GM23338 (cell line): ENCODE results near the gene CDC16. TPM values are rescaled to one million over a fixed set of nuclear protein-coding genes. Genes with fewer than 3 reads are reported as not detected.

ENCODE experiments used
- ATAC-seq: fragments of 200-7000 bp; cut with Tn5 transposase; 3 replicates; pipeline ENCODE4 v1.9.1; 2020
- DNase-seq: peaks from one replicate; pipeline ENCODE4 v3.0.0-alpha.2; 2015; ENCODE audit warnings: low spot score
- H2AFZ ChIP-seq: fragments of 200-600 bp; sonication (generic); 2 replicates; pipeline ENCODE4 v1.8.0; 2016; ENCODE audit warnings: antibody characterized with exemption, mild to moderate bottlenecking, moderate library complexity
- H3F3A ChIP-seq: fragments of 200-600 bp; sonication (generic); replicated peaks from 2 replicates; pipeline ENCODE4 v1.8.0; 2017; ENCODE audit warnings: antibody characterized with exemption, mixed run types, low read depth
- H3K27ac ChIP-seq: fragments of 200-600 bp; sonication (generic); 2 replicates; pipeline ENCODE4 v1.6.1; 2016; ENCODE audit warnings: low read depth
- H3K27me3 ChIP-seq: fragments of 200-600 bp; sonication (generic); 2 replicates; pipeline ENCODE4 v1.8.0; 2016; ENCODE audit warnings: mild to moderate bottlenecking, mixed run types, moderate library complexity; ENCODE audit not compliant: insufficient read depth
- H3K36me3 ChIP-seq: fragments of 200-600 bp; sonication (generic); 2 replicates; pipeline ENCODE4 v1.8.0; 2016; ENCODE audit warnings: mild to moderate bottlenecking; ENCODE audit not compliant: insufficient read depth
- H3K4me1 ChIP-seq: fragments of 200-600 bp; sonication (generic); 2 replicates; pipeline ENCODE4 v1.8.0; 2016; ENCODE audit warnings: mild to moderate bottlenecking, moderate library complexity; ENCODE audit not compliant: insufficient read depth
- H3K4me2 ChIP-seq: fragments of 200-600 bp; sonication (generic); 2 replicates; pipeline ENCODE4 v1.7.1; 2017; ENCODE audit warnings: mixed run types
- H3K4me3 ChIP-seq: fragments of 200-600 bp; sonication (generic); 2 replicates; pipeline ENCODE4 v1.6.1; 2016; ENCODE audit warnings: mixed run types
- H3K79me2 ChIP-seq: fragments of 200-600 bp; sonication (generic); replicated peaks from 2 replicates; pipeline ENCODE4 v1.8.0; 2017; ENCODE audit warnings: mild to moderate bottlenecking; ENCODE audit not compliant: insufficient read depth
- H3K9me2 ChIP-seq: fragments of 200-600 bp; sonication (generic); 2 replicates; pipeline ENCODE4 v1.8.0; 2017; ENCODE audit not compliant: insufficient read depth
- H4K20me1 ChIP-seq: fragments of 200-600 bp; sonication (generic); replicated peaks from 2 replicates; pipeline ENCODE4 v1.8.0; 2017; ENCODE audit warnings: mild to moderate bottlenecking; ENCODE audit not compliant: insufficient read depth
- H3K27ac Mint-ChIP-seq: 2 replicates; pipeline ENCODE4 v1.8.0; 2020; ENCODE audit warnings: inconsistent platforms, mild to moderate bottlenecking, moderate library complexity, mixed read lengths
- H3K27me3 Mint-ChIP-seq: 3 replicates; pipeline ENCODE4 v1.8.0; 2022; ENCODE audit warnings: low read depth, mild to moderate bottlenecking, moderate library complexity, mixed read lengths, inconsistent platforms; ENCODE audit not compliant: insufficient read depth, poor library complexity
- H3K36me3 Mint-ChIP-seq: 3 replicates; pipeline ENCODE4 v1.8.0; 2021; ENCODE audit warnings: low read depth, mild to moderate bottlenecking, inconsistent platforms, moderate library complexity, mixed read lengths
- H3K4me1 Mint-ChIP-seq: 3 replicates; pipeline ENCODE4 v1.8.0; 2020; ENCODE audit warnings: mild to moderate bottlenecking, inconsistent platforms, mixed read lengths
- H3K4me3 Mint-ChIP-seq: 3 replicates; pipeline ENCODE4 v1.8.0; 2021; ENCODE audit warnings: moderate library complexity, mild to moderate bottlenecking, inconsistent platforms, mixed read lengths
- H3K9me3 Mint-ChIP-seq: 3 replicates; pipeline ENCODE4 v1.8.0; 2020; ENCODE audit warnings: moderate library complexity, mild to moderate bottlenecking, inconsistent platforms, mixed read lengths
- CTCF ChIP-seq, 2 experiments: fragments of 200-600 bp in 1 of 2; sonication (generic) in 1 of 2; conservative IDR thresholded peaks; 2 replicates each; pipeline versions ENCODE4 v1.5.1 to v1.6.1; 2016 to 2017; ENCODE audit warnings: antibody characterized with exemption in 2 of 2, low read depth in 2 of 2, mild to moderate bottlenecking in 2 of 2, moderate library complexity in 1 of 2
- POLR2AphosphoS5 ChIP-seq: IDR thresholded peaks from 2 replicates; pipeline ENCODE4 v1.6.1; 2016; ENCODE audit warnings: antibody characterized with exemption, low read depth
- STAT1 ChIP-seq: IDR thresholded peaks from one replicate; pipeline ENCODE4 v1.6.1; 2016; ENCODE audit warnings: antibody characterized with exemption; ENCODE audit not compliant: unreplicated experiment
- ZNF114 ChIP-seq: fragments of 250-450 bp; sonication (Bioruptor Pico); IDR thresholded peaks from 2 replicates; pipeline ENCODE4 v1.5.0; 2020; ENCODE audit warnings: mild to moderate bottlenecking, moderate library complexity
- ZNF331 ChIP-seq: fragments of 250-450 bp; sonication (Bioruptor Pico); IDR thresholded peaks from 2 replicates; pipeline ENCODE4 v1.5.0; 2020; ENCODE audit warnings: low read depth, mild to moderate bottlenecking, moderate library complexity
- polyA plus RNA-seq: library from polyadenylated mRNA; unstranded; fragments of >200 nt; fragmentation: Nextera tagmentation; extraction: Ambion mirVana; gene quantifications from 2 replicates; pipeline ENCODE4 v1.2.1, GENCODE V29; 2016
- total RNA-seq: library from RNA; depleted of rRNA; stranded (reverse); fragments of >200 nt; shearing (Covaris generic); gene quantifications from 2 replicates; pipeline ENCODE4 v1.2.3, GENCODE V29; 2014
- TF ChIP-seq, protein P1 (sequence below): fragments of 250-450 bp; sonication (Bioruptor Pico); IDR thresholded peaks from 2 replicates; pipeline ENCODE4 v1.5.0; 2020; ENCODE audit warnings: mild to moderate bottlenecking, moderate library complexity
- TF ChIP-seq, protein P2 (sequence below): IDR thresholded peaks from one replicate; pipeline ENCODE4 v1.6.1; 2018; ENCODE audit warnings: antibody characterized with exemption; ENCODE audit not compliant: unreplicated experiment

Gene CDC16
- total and polyA plus RNA-seq, 2 experiments from 2014 or later, result 86.1 to 91.3 TPM

- TF ChIP-seq, protein P1, sequence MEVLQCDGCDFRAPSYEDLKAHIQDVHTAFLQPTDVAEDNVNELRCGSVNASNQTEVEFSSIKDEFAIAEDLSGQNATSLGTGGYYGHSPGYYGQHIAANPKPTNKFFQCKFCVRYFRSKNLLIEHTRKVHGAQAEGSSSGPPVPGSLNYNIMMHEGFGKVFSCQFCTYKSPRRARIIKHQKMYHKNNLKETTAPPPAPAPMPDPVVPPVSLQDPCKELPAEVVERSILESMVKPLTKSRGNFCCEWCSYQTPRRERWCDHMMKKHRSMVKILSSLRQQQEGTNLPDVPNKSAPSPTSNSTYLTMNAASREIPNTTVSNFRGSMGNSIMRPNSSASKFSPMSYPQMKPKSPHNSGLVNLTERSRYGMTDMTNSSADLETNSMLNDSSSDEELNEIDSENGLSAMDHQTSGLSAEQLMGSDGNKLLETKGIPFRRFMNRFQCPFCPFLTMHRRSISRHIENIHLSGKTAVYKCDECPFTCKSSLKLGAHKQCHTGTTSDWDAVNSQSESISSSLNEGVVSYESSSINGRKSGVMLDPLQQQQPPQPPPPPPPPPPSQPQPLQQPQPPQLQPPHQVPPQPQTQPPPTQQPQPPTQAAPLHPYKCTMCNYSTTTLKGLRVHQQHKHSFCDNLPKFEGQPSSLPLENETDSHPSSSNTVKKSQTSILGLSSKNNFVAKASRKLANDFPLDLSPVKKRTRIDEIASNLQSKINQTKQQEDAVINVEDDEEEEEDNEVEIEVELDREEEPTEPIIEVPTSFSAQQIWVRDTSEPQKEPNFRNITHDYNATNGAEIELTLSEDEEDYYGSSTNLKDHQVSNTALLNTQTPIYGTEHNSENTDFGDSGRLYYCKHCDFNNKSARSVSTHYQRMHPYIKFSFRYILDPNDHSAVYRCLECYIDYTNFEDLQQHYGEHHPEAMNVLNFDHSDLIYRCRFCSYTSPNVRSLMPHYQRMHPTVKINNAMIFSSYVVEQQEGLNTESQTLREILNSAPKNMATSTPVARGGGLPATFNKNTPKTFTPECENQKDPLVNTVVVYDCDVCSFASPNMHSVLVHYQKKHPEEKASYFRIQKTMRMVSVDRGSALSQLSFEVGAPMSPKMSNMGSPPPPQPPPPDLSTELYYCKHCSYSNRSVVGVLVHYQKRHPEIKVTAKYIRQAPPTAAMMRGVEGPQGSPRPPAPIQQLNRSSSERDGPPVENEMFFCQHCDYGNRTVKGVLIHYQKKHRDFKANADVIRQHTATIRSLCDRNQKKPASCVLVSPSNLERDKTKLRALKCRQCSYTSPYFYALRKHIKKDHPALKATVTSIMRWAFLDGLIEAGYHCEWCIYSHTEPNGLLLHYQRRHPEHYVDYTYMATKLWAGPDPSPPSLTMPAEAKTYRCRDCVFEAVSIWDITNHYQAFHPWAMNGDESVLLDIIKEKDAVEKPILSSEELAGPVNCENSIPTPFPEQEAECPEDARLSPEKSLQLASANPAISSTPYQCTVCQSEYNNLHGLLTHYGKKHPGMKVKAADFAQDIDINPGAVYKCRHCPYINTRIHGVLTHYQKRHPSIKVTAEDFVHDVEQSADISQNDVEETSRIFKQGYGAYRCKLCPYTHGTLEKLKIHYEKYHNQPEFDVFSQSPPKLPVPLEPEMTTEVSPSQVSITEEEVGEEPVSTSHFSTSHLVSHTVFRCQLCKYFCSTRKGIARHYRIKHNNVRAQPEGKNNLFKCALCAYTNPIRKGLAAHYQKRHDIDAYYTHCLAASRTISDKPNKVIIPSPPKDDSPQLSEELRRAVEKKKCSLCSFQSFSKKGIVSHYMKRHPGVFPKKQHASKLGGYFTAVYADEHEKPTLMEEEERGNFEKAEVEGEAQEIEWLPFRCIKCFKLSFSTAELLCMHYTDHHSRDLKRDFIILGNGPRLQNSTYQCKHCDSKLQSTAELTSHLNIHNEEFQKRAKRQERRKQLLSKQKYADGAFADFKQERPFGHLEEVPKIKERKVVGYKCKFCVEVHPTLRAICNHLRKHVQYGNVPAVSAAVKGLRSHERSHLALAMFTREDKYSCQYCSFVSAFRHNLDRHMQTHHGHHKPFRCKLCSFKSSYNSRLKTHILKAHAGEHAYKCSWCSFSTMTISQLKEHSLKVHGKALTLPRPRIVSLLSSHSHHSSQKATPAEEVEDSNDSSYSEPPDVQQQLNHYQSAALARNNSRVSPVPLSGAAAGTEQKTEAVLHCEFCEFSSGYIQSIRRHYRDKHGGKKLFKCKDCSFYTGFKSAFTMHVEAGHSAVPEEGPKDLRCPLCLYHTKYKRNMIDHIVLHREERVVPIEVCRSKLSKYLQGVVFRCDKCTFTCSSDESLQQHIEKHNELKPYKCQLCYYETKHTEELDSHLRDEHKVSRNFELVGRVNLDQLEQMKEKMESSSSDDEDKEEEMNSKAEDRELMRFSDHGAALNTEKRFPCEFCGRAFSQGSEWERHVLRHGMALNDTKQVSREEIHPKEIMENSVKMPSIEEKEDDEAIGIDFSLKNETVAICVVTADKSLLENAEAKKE, result no peak
Measured at GRCh38 chr13:114204894-114205293, 29.8 kb upstream of the CDC16 start (continued).

DNA sequence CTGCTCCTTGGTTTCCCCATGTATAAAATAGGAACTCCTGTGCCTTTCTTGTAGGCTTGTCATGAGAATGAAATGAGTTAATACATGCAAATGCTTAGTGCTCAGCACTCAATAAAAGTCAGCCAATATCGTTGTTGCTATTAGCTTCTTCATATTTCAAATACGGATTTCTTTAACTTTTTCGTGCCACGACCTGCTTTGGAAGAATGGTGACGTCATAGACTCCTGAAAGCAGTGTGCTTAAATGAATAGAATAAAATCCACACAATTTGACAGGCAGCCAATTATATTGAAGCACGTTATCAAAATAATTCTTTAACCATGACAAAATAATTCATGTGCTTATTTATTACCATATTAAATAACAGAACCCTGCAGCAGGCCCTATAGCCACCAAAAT is 26.6 kb upstream of the CDC16 start:
- 0 out of 2 replicates have a peak, but pooled peaks cover 5% of the 10 kb centered on the region for H3K9me2 ChIP-seq
- H3K36me3 ChIP-seq, result no peaks in the 10 kb centered on the region
- H3F3A ChIP-seq, result no peaks in the 10 kb centered on the region
- H3K27me3 ChIP-seq, result no peaks in the 10 kb centered on the region
- peaks cover 15% of the 10 kb centered on the region for H3K36me3 Mint-ChIP-seq
- H3K4me1 Mint-ChIP-seq, result peaks cover 8% of the 10 kb centered on the region
- H3K4me2 ChIP-seq, result no peak overlapping the region
- no peaks in the 10 kb centered on the region for H4K20me1 ChIP-seq
- peaks cover 30% of the 10 kb centered on the region for H3K9me3 Mint-ChIP-seq
- no peak overlapping the region for H3K4me3 Mint-ChIP-seq
- no peaks in the 10 kb centered on the region for H3K79me2 ChIP-seq
- DNase-seq (no peak), ATAC-seq (no peak)
- no peak for TF ChIP-seq ZNF331 (CRISPR knock-in tag)
- no peak overlapping the region for H3K27ac Mint-ChIP-seq
- H3K27ac ChIP-seq, result no peak overlapping the region
- H3K4me3 ChIP-seq, result no peak overlapping the region
- H2AFZ ChIP-seq, result no peak overlapping the region
- peaks cover 7% of the 10 kb centered on the region for H3K27me3 Mint-ChIP-seq
- H3K4me1 ChIP-seq, result no peaks in the 10 kb centered on the region

GRCh38 chr13:114211446-114212157 is 23.1 kb upstream of the CDC16 start:
- Histone ChIP-seq H3K9me2 (no peaks in the 10 kb centered on the region), H3K79me2 (no peaks in the 10 kb centered on the region), H3K36me3 (no peaks in the 10 kb centered on the region), H3K4me1 (no peaks in the 10 kb centered on the region), H2AFZ (peak overlapping the region; percentile 32; the same call in 1 of the 2 replicates), H3K27ac (no peak overlapping the region), H3K27me3 (no peaks in the 10 kb centered on the region), H3K4me2 (no peak overlapping the region), H4K20me1 (no peaks in the 10 kb centered on the region), H3F3A (no peaks in the 10 kb centered on the region), H3K4me3 (no peak overlapping the region)
- peak; percentile 49; the same call in 2 of the 3 replicates for ATAC-seq
- H3K9me3 Mint-ChIP-seq, result peaks cover 21% of the 10 kb centered on the region
- TF ChIP-seq, protein P2, sequence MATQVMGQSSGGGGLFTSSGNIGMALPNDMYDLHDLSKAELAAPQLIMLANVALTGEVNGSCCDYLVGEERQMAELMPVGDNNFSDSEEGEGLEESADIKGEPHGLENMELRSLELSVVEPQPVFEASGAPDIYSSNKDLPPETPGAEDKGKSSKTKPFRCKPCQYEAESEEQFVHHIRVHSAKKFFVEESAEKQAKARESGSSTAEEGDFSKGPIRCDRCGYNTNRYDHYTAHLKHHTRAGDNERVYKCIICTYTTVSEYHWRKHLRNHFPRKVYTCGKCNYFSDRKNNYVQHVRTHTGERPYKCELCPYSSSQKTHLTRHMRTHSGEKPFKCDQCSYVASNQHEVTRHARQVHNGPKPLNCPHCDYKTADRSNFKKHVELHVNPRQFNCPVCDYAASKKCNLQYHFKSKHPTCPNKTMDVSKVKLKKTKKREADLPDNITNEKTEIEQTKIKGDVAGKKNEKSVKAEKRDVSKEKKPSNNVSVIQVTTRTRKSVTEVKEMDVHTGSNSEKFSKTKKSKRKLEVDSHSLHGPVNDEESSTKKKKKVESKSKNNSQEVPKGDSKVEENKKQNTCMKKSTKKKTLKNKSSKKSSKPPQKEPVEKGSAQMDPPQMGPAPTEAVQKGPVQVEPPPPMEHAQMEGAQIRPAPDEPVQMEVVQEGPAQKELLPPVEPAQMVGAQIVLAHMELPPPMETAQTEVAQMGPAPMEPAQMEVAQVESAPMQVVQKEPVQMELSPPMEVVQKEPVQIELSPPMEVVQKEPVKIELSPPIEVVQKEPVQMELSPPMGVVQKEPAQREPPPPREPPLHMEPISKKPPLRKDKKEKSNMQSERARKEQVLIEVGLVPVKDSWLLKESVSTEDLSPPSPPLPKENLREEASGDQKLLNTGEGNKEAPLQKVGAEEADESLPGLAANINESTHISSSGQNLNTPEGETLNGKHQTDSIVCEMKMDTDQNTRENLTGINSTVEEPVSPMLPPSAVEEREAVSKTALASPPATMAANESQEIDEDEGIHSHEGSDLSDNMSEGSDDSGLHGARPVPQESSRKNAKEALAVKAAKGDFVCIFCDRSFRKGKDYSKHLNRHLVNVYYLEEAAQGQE, result no peak
- TF ChIP-seq CTCF (conservative IDR thresholded peaks at IDR 0.05; ENCODE audit: low read depth in 2 of 2) (no peak), ZNF114 (CRISPR knock-in tag) (no peak), STAT1 (no peak), POLR2AphosphoS5 (no peak)
- no peak for DNase-seq
- H3K4me1 Mint-ChIP-seq, result peaks cover 8% of the 10 kb centered on the region
- H3K27ac Mint-ChIP-seq, result no peak overlapping the region
- H3K27me3 Mint-ChIP-seq, result peaks cover 7% of the 10 kb centered on the region
- H3K36me3 Mint-ChIP-seq, result peaks cover 10% of the 10 kb centered on the region
- H3K4me3 Mint-ChIP-seq, result no peak overlapping the region
